Stimulated activated CD8-positive, alpha-beta memory T cell treated with anti-CD3 and anti-CD28 coated beads, Interleukin-7, amount 100 ng/mL, for 4 hours (primary cell): ENCODE measurements around the gene CDC42EP5.

Experiments used
- DNase-seq, 2 donors: peaks; one replicate each; pipeline ENCODE4 v3.0.0-alpha.2; 2020; ENCODE audit warnings: low read depth in 2 of 2

Gene CDC42EP5

GRCh38 chr19:54462655-54463530 is 10.2 kb downstream of the CDC42EP5 start:
- DNase-seq = peak in 1 of 2 donors; percentile 58

GRCh38 chr19:54462047-54462654 is 10.9 kb downstream of the CDC42EP5 start:
- DNase-seq = no peak

DNA sequence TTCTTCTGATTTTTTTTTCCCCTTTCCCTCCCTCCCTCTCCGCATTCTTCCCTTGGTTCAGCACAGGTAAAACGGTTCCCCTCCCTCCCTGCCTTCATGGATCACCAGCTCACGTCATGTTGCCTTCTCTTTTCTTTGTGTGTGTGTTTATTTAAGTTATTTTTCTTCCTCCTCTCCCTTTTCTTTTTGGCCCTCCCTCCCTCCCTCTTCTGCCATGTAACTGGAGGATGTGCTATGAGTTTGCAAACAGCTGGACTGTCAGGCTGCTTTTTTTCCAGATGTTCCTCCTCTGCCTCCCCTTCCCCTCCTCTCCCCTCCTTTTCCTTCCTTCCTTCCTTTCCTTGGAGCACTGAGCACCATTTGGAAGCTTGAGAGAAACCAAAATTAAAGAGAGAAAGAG is 11.5 kb downstream of the CDC42EP5 start:
- DNase-seq = no peak

DNA sequence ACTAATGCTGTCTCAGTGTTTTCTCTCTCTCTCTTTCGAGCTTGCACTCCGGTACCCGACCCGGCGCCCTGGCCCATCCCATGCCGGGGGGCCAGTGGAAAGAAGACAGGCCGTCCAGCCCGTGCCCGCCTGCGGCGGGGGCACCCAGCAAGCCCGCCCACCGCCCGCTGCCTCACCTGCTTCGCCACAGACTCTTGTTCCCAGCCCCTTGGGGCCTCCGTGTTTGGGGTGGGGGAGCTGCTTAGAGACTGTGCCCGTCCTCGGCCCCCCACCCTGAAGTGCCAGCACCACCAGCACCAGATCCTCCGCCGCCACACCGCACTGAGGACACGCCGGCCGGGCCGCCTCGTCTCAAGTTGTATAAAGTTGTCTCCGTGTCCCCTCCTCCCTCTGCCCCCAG is 11.9 kb downstream of the CDC42EP5 start:
- no peak for DNase-seq

- DNase-seq = no peak
Observed at GRCh38 chr19:54460230-54461005, 12.7 kb downstream of the CDC42EP5 start.

DNA sequence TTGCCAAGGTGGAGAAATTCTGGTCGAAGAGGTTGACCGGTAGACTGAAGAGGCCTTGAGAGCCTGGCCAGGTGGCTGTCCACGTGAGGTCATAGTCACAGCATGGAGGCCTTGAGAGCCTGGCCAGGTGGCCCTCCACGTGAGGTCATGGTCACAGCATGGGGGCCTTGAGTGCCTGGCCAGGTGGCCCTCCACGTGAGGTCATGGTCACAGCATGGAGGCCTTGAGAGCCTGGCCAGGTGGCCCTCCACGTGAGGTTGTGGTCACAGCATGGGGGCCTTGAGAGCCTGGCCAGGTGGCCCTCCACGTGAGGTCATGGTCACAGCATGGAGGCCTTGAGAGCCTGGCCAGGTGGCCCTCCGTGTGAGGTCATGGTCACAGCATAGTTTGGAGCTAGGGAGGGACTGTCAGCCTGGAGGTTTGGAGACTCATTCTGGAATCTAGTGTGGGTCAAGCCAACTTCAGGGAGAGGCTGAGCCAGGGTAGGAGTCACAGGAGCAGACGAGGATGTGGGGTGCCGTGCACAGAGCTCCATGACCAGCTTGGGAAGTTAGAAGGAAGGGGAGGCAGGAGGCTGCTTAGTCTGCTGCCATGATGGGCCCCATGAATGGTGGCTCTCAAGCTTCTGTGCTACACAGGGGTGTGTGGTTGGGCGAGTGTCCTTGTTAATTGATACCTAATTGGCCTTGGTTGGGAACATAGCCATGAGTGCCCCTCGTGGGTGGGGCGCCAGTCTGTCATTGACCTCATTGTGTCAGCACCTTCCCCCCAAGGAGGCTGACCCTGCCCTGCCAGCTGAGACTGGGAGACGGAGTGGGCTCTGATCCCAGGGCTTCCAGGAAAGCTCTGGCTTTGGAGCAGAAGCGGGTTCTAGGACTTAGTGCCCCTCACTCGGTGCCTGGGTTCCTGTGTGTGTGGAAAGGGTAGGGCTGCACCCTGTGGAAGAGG is 13.5 kb downstream of the CDC42EP5 start:
- DNase-seq = no peak

GRCh38 chr19:54458648-54459281 is 14.3 kb downstream of the CDC42EP5 start:
- DNase-seq = no peak

- no peak for DNase-seq
Observed at GRCh38 chr19:54457773-54458647, 15.1 kb downstream of the CDC42EP5 start.

GRCh38 chr19:54456423-54457373 is 16.4 kb downstream of the CDC42EP5 start:
- no peak for DNase-seq

DNA sequence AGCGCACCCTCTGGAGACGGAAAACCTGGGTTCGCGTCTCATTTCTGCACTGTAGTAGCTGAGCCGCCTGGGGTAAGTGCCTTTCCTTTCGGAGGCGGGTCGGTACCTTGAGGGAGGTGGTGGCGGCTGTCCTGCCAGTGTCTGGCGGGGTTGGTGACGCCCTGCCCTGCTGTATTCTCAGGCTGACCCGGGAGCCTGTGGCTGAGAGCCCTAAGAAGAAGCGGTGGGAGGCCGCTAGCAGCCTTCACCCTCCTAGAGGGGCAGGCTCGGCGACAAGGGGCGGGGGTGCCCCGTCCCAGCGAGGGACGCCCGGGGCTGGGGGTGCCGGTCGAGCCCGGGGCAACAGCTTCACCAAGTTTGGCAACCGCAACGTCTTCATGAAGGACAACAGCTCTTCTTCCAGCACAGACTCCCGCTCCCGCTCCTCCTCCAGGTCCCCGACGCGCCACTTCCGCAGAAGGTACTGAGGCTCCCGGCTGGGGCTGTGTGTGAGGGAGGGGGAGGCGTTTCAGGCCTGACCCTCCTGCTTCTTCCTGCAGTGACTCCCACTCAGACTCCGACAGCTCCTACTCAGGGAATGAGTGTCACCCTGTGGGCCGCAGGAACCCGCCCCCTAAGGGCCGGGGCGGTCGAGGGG is 17.2 kb downstream of the CDC42EP5 start:
- no peak for DNase-seq

GRCh38 chr19:54454781-54455675 is 18.1 kb downstream of the CDC42EP5 start:
- DNase-seq = no peak

DNA sequence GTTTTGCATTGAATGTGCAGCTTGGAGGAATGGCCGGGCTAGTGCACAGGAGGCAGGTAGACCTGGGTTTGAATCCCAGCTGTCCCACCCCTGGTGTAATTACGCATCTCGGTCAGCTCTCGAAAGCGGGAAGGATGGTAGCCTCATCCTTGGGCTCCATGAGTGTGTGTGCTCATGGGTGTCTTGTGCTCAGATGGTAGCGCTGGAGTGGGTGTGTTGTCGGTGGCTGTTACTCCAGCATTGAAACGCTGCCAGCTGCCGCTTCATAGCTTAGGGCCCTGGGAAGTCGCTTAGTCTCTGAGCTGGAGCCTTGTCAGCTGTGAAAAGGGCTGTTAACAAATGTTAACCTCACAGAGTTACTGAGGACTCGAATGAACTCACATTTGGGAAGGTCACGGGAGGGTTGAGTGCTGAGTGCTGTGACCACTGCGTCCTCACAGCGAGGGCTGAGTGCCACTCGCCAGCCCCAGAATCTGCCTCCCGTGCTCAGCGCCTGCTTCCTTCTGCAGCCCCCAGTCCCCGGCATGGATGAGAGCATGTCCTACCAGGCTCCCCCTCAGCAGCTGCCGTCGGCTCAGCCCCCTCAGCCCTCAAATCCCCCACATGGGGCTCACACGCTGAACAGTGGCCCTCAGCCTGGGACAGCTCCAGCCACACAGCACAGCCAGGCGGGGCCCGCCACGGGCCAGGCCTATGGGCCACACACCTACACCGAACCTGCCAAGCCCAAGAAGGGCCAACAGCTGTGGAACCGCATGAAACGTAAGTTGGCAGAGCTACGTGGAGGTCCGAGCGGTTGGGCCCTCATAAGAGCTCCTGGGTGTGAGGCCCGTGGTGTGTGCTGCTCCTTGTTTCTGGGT is 18.9 kb downstream of the CDC42EP5 start:
- no peak for DNase-seq

DNA sequence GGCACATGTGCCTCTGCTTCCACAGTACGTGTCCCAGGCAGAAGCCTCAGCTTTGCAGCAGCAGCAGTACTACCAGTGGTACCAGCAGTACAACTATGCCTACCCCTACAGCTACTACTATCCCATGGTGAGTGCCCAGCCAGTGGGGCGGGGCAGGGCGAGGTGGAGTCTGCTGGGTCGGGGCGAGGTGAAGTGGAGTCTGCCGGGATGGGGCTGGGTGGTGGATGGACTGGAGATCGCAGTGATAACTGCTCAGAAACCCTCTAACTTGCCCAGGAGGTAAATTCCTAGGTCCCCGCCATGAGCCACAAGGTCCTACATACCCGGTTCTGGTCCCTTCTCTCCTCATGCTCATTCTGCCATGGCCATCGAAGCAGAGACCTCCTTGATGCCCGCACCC is 20.5 kb downstream of the CDC42EP5 start:
- DNase-seq = no peak

DNA sequence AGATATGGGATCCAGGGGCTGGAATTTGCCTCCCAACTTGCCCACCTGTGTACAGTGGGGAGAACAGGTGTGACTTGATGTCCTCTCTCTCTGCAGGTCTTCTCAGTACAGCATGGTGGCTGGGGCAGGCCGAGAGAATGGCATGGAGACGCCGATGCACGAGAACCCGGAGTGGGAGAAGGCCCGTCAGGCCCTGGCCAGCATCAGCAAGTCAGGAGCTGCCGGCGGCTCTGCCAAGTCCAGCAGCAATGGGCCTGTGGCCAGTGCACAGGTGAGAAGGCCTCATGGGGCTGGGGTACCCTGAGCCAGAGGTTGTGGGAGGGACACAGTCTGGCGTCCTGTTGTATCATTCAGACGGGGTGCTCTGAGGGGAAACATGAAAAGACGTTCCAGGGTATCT is 21.1 kb downstream of the CDC42EP5 start:
- no peak for DNase-seq

DNA sequence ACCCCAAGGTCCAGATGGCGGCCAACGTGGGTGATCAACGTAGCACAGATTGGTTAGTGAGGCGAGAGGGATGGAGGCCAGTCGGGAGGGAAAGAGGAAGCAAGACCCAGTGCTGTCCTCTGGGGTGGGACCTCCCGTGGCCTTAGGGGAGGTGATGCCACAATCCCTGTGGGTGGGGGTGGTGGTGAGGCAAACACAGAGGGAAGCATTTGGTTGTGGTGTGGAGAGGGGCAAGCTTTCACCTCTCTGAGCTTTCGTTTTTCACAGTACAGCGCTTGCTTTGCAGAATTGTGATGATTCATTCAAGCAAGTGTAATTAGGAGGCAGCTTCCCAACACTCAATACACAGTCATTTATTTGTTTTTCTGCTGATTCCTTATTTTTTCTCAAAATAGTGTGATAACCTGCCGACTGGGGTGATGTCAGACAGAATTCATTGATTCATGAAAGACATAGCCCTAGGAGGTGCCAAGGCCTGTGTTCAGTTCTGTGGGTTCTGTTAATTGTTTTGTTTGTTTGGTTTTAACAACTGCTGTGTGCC is 21.7 kb downstream of the CDC42EP5 start:
- DNase-seq = no peak

GRCh38 chr19:54449701-54450069 is 23.4 kb downstream of the CDC42EP5 start:
- DNase-seq = no peak
